Measurements from ENCODE around the gene CHCHD1.
"Not testable (repeated sequence)": the region's sequence is repeated elsewhere in the genome, so short reads cannot be mapped to it uniquely, and the experiment has no call there.

The CHCHD1 gene

DNA sequence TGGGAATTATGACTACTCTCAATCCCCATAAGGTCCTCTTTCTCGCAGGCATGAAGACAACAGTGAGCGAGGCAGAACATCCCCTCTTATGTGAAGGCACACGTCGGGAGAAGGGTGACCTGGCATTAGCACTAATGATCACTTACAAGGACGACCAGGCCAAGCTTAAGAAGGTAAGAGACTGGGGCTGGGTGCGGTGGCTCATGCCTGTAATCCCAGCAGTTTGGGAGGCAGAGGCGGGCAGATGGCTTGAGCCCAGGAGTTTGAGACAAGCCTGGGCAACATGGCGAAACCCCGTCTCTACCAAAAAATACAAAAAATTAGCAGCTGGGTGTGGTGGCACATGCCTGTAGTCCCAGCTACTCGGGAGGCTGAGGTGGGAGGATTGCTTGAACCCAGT, 13.6 kb downstream of the CHCHD1 start:
- DNase-seq, result not testable (repeated sequence)

DNA sequence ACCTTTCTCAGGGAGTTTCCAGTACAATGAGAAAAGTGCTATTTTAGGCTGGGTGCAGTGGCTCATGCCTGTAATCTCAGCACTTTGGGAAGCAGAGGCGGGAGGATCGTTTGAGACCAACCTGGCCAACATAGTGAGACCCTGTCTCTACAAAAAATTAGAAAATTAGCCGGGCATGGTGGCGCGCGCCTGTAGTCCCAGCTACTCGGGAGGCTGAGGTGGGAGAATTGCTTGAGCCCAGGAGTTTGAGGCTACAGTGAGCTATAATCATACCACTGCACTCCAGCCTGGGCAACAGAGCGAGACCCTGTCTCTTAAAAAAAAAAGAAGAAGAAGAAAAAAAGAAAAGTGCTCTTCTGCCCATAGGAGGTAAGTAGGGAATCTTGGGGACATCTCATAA, 14.2 kb downstream of the CHCHD1 start:
- DNase-seq, result not testable (repeated sequence)

GRCh38 chr10:73796766-73797165, 14.9 kb downstream of the CHCHD1 start:
- DNase-seq, result no peak

GRCh38 chr10:73797324-73798025, 15.6 kb downstream of the CHCHD1 start:
- no peak for DNase-seq

DNA sequence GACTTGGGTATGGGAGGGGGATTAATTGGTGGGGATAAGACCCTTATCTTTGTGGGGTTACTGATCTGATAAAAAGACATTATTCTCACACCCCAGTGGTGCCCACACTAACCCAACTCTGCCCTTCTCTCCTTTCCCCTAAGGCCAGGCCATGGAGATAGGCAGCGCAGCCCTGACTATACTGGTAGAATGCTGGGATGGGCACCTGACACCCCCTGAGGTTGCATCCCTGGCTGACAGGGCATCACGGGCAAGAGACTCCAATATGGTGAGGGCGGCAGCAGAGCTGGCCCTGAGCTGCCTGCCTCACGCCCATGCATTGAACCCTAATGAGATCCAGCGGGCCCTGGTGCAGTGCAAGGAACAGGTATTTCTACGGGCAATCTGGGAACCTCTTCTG, 16.2 kb downstream of the CHCHD1 start:
- no peak for DNase-seq

DNA sequence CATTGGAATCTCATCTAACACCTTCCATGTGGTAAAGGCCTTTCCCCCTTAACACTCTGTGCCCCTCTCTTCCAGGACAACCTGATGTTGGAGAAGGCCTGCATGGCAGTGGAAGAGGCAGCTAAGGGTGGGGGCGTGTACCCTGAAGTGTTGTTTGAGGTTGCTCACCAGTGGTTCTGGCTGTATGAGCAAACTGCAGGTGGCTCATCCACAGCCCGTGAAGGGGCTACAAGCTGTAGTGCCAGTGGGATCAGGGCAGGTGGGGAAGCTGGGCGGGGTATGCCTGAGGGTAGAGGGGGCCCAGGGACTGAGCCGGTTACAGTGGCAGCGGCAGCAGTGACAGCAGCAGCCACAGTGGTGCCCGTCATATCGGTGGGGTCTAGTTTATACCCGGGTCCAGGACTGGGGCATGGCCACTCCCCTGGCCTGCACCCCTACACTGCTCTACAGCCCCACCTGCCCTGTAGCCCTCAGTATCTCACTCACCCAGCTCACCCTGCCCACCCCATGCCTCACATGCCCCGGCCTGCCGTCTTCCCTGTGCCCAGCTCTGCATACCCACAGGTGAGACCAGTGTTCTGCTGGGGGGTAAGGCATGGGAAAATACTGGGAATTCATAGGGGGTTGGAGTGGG, 17.2 kb downstream of the CHCHD1 start:
- DNase-seq, result no peak

DNA sequence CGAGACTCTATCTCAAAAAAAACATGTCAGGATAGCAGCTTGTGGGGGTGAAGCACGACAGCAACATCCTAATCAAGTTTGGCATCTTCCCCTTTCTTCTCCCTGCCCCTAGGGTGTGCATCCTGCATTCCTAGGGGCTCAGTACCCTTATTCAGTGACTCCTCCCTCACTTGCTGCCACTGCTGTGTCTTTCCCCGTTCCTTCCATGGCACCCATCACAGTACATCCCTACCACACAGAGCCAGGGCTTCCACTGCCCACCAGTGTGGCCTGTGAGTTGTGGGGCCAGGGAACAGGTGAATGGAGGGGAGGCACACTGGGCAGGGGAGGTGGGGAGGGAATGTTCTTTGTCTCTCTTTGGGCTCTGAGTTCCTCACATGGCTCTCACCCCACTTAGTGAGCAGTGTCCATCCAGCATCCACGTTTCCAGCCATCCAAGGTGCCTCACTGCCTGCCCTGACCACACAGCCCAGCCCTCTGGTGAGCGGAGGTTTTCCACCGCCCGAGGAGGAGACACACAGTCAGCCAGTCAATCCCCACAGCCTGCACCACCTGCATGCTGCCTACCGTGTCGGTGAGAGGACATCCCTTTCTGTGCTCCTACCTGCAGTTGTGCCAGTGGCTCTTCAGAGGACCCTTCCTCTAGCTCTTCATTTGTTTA, 18.2 kb downstream of the CHCHD1 start:
- DNase-seq, result no peak

GRCh38 chr10:73800560-73801252, 18.9 kb downstream of the CHCHD1 start:
- DNase-seq, result no peak

DNA sequence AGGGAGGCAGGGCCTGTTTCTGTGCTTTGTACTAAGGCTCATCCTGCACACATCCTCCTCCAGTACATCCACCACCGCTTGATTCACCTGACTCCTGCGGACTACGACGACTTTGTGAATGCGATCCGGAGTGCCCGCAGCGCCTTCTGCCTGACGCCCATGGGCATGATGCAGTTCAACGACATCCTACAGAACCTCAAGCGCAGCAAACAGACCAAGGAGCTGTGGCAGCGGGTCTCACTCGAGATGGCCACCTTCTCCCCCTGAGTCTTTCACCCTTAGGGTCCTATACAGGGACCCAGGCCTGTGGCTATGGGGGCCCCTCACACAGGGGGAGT, 19.4 kb downstream of the CHCHD1 start:
- no peak for DNase-seq

GRCh38 chr10:73802276-73802991, 20.6 kb downstream of the CHCHD1 start:
- DNase-seq, result no peak

- no peak for DNase-seq
These were observed 21.9 kb downstream of the CHCHD1 start for GRCh38 chr10:73803680-73804286.

DNA sequence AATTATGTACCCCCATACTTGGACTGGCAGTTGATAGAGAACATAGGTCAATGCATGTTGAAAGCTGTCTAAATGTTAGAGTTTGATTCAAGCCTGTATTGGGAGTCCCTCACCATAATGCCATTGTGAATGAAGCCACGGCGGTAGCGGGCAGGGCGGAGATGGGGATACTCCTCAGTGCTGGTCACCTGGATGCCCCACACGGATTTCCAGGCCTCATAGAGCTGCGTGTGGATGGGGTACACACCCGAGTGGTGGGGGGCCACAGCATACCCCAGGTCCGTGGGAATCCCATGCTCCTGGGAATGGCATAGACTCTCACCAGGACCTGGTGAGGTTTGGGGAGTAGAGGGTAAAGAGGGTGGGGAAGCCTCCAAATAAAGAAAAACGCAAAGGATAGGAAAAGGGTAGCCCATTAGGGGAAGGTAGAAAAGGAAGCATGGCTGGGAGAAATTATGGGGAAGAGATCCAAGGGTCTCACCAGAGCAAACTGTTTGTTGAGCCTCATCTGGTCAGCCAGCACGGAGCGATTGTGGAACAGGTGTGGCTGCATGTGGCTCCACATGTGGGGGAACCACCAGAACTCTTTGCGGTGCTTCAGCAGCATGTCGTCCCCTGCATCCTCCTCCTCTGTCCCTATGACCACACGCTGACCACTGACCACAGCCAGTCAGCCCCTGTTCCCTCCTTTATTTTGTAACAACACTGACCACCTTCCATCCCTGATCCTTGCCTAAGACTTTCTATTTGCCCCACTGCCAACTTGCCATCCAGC, 24.5 kb downstream of the CHCHD1 start:
- DNase-seq, result no peak

- DNase-seq, result no peak
These were observed 25.6 kb downstream of the CHCHD1 start for GRCh38 chr10:73807471-73807870.

- DNase-seq, result no peak
These were observed 26.4 kb downstream of the CHCHD1 start for GRCh38 chr10:73808021-73808815.

- peak; percentile 21 for DNase-seq
These were observed 27.4 kb downstream of the CHCHD1 start for GRCh38 chr10:73809061-73809818.

DNA sequence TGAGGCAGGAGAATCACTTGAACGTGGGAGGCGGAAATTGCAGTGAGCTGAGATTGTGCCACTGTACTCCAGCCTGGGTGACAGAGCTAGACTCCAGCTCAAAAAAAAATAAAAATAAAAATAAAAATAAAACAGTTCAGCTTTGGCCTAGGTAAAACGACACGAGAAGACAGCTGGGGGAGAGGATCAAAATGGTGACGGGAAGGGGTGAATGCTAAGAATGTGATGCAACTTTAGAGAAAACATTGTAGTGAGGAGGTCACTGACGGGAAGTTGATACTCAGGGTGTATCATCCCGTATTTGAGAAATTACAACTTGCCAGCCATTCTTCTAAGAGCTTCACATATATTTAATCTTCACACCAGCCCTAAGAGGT, 28.5 kb downstream of the CHCHD1 start:
- DNase-seq, result no peak

- DNase-seq, result peak; percentile 54
These were observed 29.1 kb downstream of the CHCHD1 start for GRCh38 chr10:73810735-73811465.

DNA sequence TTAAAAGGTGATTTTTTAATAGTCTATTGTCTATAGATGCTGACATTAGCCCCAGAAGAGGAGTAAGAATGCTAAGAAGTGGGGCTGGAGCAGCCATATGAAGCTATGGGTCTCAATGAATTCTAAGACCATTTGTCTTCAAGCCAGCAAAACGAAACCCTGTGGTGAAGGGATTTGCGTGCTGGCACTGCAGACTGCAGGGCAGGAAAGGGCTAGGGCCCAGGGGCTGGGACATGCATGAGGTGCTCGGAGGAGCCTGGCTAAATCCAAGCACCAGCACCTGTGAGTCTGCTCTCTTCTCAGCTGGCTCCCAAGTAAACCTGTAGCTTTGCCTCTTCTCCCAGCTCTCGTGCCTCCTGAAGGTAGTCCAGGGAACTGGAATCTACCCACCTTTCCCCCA, 30.8 kb downstream of the CHCHD1 start:
- no peak for DNase-seq

- DNase-seq, result no peak
These were observed 31.5 kb downstream of the CHCHD1 start for GRCh38 chr10:73813333-73813732.
